NCI-H128 (cell line): ENCODE results near the gene PLPP6.

ENCODE experiments used
- DNase-seq: peaks from one replicate; lab custom pipeline; 2025; ENCODE audit not compliant: unreplicated experiment; lab: John Stamatoyannopoulos, UW

Gene PLPP6

GRCh38 chr9:4661611-4662010 lies 483 bp upstream of the PLPP6 start:
- DNase-seq, result no peak

GRCh38 chr9:4662989-4663792 lies 1.1 kb downstream of the PLPP6 start:
- DNase-seq, result no peak

- DNase-seq, result no peak
Measured at GRCh38 chr9:4663956-4664355, 1.9 kb downstream of the PLPP6 start.

- no peak for DNase-seq
Measured at GRCh38 chr9:4665357-4665756, 3.3 kb downstream of the PLPP6 start.

- DNase-seq, result peak; percentile 49
Measured at GRCh38 chr9:4666042-4666699, 4.1 kb downstream of the PLPP6 start, which contains the start of gene SPATA6L. SPATA6L (minus strand) TSS chr9:4666480; CDS start chr9:4666250, 230 bp downstream.

- no peak for DNase-seq
Measured at GRCh38 chr9:4667681-4668080, 5.6 kb downstream of the PLPP6 start.

- no peak for DNase-seq
Measured at GRCh38 chr9:4668604-4669003, 6.5 kb downstream of the PLPP6 start.

- DNase-seq, result no peak
Measured at GRCh38 chr9:4669890-4670289, 7.8 kb downstream of the PLPP6 start.

- DNase-seq, result no peak
Measured at GRCh38 chr9:4670591-4670990, 8.5 kb downstream of the PLPP6 start.

- no peak for DNase-seq
Measured at GRCh38 chr9:4671737-4672136, 9.6 kb downstream of the PLPP6 start.

- DNase-seq, result no peak
Measured at GRCh38 chr9:4674783-4675182, 12.7 kb downstream of the PLPP6 start.

- DNase-seq, result no peak
Measured at GRCh38 chr9:4677392-4677791, 15.3 kb downstream of the PLPP6 start.

- no peak for DNase-seq
Measured at GRCh38 chr9:4678679-4679267, 16.7 kb downstream of the PLPP6 start.

- DNase-seq, result peak; percentile 89
Measured at GRCh38 chr9:4679268-4680172, 17.4 kb downstream of the PLPP6 start, which contains the start of gene CDC37L1. CDC37L1 (plus strand) TSS chr9:4679569; CDS start chr9:4679768, 199 bp downstream.

GRCh38 chr9:4680173-4680525 lies 18.1 kb downstream of the PLPP6 start:
- no peak for DNase-seq

- no peak for DNase-seq
Measured at GRCh38 chr9:4680750-4681149, 18.7 kb downstream of the PLPP6 start.

- DNase-seq, result no peak
Measured at GRCh38 chr9:4684820-4685219, 22.7 kb downstream of the PLPP6 start.

GRCh38 chr9:4686112-4686511 lies 24.0 kb downstream of the PLPP6 start:
- no peak for DNase-seq

GRCh38 chr9:4686584-4686983 lies 24.5 kb downstream of the PLPP6 start:
- DNase-seq, result no peak

GRCh38 chr9:4689021-4689420 lies 26.9 kb downstream of the PLPP6 start:
- no peak for DNase-seq

- DNase-seq, result no peak
Measured at GRCh38 chr9:4689687-4690104, 27.6 kb downstream of the PLPP6 start.
